Thyroid gland (tissue), 4 donors: ENCODE measurements around the gene XKR8.

Source experiments
- POLR2A ChIP-seq, 2 donors: fragments of 450-650 bp; IDR thresholded peaks; one replicate each; pipeline ENCODE4 v1.6.1; 2017; ENCODE audit warnings: antibody characterized with exemption in 2 of 2, mild to moderate bottlenecking in 2 of 2, moderate library complexity in 1 of 2
- TF ChIP-seq, protein P1 (sequence below), 6 experiments: fragments of 200-600 bp in 3 of 6; fragments of 450-650 bp in 3 of 6; sonication (generic) in 3 of 6; IDR thresholded peaks; one replicate each; pipeline ENCODE4 v1.5.1; 2016 to 2019; ENCODE audit warnings: antibody characterized with exemption in 6 of 6, mild to moderate bottlenecking in 2 of 6, inconsistent platforms in 1 of 6, moderate library complexity in 1 of 6

DNA sequence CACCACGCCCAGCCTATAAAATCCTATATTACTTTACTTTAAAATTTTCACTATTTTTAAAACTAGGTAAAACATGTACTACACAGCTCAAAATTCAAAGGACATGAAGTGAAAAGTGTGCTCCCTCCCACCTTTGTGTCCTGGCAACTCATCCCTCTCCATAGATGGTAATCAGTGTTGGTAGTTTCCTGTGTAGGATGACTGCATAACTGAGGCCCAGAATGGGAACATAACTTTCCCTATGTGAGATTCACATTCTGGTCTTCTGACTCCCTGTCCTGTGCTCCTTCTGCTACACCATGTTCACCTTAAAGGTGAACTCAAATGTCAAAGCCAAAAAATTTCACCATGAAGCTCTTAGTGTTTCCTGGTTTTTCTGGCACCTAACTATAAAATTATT is 39.3 kb downstream of the XKR8 start:
- TF ChIP-seq, protein P1, sequence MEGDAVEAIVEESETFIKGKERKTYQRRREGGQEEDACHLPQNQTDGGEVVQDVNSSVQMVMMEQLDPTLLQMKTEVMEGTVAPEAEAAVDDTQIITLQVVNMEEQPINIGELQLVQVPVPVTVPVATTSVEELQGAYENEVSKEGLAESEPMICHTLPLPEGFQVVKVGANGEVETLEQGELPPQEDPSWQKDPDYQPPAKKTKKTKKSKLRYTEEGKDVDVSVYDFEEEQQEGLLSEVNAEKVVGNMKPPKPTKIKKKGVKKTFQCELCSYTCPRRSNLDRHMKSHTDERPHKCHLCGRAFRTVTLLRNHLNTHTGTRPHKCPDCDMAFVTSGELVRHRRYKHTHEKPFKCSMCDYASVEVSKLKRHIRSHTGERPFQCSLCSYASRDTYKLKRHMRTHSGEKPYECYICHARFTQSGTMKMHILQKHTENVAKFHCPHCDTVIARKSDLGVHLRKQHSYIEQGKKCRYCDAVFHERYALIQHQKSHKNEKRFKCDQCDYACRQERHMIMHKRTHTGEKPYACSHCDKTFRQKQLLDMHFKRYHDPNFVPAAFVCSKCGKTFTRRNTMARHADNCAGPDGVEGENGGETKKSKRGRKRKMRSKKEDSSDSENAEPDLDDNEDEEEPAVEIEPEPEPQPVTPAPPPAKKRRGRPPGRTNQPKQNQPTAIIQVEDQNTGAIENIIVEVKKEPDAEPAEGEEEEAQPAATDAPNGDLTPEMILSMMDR (IDR thresholded peaks at IDR 0.05), result no peak
- TF ChIP-seq POLR2A (IDR thresholded peaks at IDR 0.05), result no peak
